GM12878 (cell line): ENCODE data around the gene GID8.

Experiments used
- KDM1A ChIP-seq: fragments of 200-600 bp; sonication (generic); IDR thresholded peaks from 2 replicates; pipeline ENCODE4 v1.6.1; 2016; ENCODE audit warnings: borderline replicate concordance
- PAX8 ChIP-seq: fragments of 450-650 bp; IDR thresholded peaks from 2 replicates; pipeline ENCODE4 v1.6.1; 2017; ENCODE audit warnings: mild to moderate bottlenecking, moderate library complexity

DNA sequence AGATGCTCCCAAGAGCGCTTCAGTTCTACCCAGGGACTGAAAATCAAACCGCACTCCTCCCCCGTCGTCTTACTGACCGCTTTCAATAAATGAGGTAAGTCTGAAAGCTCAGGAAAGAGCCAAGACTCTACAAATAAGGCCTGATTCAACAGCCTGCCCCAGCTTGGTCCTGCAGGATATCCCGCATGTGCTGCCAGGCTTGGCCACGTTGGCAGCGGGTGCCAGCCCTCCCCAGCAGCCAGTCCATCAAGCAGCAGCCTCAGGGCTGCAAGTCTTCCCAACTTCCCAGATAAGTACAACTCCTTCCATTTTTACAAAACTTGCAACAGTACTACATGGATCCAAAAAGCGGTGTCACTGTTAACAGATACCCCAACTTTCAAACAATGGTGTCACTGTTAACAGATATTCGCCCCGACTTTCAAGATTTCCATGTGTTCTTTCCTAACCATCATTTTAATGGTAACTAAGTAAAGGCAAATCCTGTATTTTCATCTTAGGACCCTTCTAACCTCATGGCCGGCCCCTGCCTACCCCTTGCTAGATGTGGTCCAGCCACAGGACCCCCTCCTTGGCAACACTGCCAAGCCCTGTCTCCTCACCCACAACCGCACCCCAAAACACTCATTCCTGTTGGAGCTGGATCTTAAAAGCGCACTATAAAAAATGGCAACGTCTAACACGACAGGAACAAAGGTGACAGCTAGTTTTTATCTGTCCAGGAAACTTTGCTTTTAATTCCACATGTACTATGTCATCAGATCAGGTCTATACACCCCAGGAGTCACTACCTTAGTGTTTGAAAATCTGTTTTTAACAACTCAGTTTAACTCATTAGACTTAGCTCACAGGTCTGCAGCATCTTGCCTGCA is 39.6 kb upstream of the GID8 start:
- TF ChIP-seq KDM1A: no peak
- no peak for TF ChIP-seq PAX8
